ENCODE results near the gene PTPRN2. TPM values are rescaled to one million over a fixed set of nuclear protein-coding genes. Genes with fewer than 3 reads are reported as not detected.

The PTPRN2 gene
- total RNA-seq, 2 donors from 2014 or later: 0.35 to 0.61 TPM

GRCh38 chr7:158586499-158587161 lies 993 bp downstream of the PTPRN2 start:
- Mint-ChIP-seq H3K36me3 (peaks cover 6 to 16% of the 10 kb centered on the region in 2 donors), H3K9me3 (no peaks in the 10 kb centered on the region), H3K27ac (no peak overlapping the region)
- no peak for ATAC-seq
- DNase-seq (ENCODE audit: low spot score in 2 of 2): no peak

- H3K9me3 Mint-ChIP-seq: no peaks in the 10 kb centered on the region
- DNase-seq (ENCODE audit: low spot score in 2 of 2) (no peak), ATAC-seq (no peak)
- peaks cover 6 to 18% of the 10 kb centered on the region in 2 donors for H3K36me3 Mint-ChIP-seq
- no peak overlapping the region for H3K27ac Mint-ChIP-seq
These were observed 1.7 kb downstream of the PTPRN2 start for GRCh38 chr7:158585721-158586498.

DNA sequence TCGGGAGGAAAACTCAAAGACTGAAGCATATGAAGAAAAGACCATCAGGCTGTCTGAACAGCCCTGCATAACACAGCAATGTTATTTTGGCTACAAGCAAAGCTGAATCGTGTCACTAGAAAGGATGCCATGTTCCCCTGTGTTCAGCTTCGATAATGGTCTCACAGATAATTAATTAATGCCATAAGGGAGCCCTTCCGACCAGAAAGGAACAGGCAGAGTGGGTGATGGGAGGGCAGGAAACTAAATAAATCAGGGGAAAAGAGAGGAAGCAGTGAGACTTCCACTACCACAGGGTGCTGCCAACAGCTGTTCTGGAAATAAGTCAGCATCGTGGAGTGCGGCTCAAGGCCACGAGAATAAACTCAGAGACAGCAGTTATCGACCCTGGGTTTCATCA lies 3.2 kb downstream of the PTPRN2 start:
- H3K27ac Mint-ChIP-seq: no peak overlapping the region
- no peak for DNase-seq (ENCODE audit: low spot score in 2 of 2)
- no peak for ATAC-seq
- peaks cover 4 to 10% of the 10 kb centered on the region in 2 donors for H3K9me3 Mint-ChIP-seq
- peaks cover 11 to 33% of the 10 kb centered on the region in 2 donors for H3K36me3 Mint-ChIP-seq

- no peak overlapping the region for H3K27ac Mint-ChIP-seq
These were observed 3.8 kb downstream of the PTPRN2 start for GRCh38 chr7:158583810-158584209.

DNA sequence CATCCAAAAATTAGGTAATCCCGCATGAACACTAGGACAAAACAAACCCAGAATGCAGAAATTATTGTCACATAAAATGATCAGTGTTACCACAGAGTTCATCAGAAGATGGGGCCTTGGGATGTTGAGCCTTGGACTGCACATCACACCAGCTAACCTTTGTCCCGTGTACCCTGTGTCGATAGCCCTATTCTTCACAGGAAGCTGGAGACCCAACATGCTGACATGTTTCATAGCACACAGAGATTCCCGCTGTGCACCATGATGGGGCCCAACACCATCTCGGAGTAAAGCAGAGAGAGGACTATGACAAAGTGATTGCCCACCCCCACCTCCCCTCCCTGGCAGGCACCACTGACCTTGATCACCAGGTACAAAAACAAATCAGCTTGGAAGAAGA lies 4.5 kb downstream of the PTPRN2 start:
- Mint-ChIP-seq H3K27ac (no peak overlapping the region), H3K36me3 (peaks cover 11 to 29% of the 10 kb centered on the region in 2 donors), H3K9me3 (peaks cover 6 to 16% of the 10 kb centered on the region in 2 donors)
- DNase-seq (ENCODE audit: low spot score in 2 of 2) (no peak), ATAC-seq (no peak)

More at GRCh38 chr7:158583810-158584209, 3.8 kb downstream of the PTPRN2 start:
- no peak for ATAC-seq
- peaks cover 6 to 13% of the 10 kb centered on the region in 2 donors for H3K9me3 Mint-ChIP-seq
- no peak for DNase-seq (ENCODE audit: low spot score in 2 of 2)
- peaks cover 11 to 31% of the 10 kb centered on the region in 2 donors for H3K36me3 Mint-ChIP-seq

- DNase-seq (ENCODE audit: low spot score in 2 of 2): no peak
- peaks cover 11 to 29% of the 10 kb centered on the region in 2 donors for H3K36me3 Mint-ChIP-seq
- no peak overlapping the region for H3K27ac Mint-ChIP-seq
- peaks cover 6 to 16% of the 10 kb centered on the region in 2 donors for H3K9me3 Mint-ChIP-seq
- ATAC-seq: no peak
These were observed 5.5 kb downstream of the PTPRN2 start for GRCh38 chr7:158582089-158582456.

DNA sequence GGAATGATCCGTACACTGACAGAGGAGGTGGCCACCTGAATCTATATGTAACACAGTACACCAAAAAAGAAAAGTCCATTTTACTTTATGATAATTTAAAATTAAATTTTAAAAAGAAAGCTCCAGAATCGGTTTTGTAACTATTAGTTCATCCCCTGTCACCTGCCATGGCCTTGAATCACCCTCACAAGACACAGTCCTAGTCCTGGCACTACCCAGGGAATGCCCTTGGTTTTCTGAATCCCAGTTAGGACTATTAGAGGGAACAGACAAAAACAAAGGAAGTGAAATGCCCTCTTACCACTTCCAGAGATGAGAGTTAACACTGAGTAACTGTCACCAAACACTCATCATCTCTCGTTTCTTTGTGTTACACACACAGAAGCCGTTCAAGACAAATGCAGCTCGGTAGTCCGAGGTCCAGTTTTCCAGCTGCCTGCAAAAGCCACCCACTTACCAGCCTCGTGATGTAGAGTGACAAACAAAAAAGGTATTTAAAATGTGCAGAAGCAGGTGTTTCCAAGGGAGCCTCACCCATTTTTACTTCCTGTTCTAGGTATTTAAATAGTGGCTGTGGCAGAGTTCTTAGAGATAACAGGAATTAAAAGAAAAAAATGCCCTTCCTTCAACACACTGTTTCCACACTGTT lies 6.1 kb downstream of the PTPRN2 start:
- ATAC-seq (no peak), DNase-seq (ENCODE audit: low spot score in 2 of 2) (no peak)
- peaks cover 6 to 16% of the 10 kb centered on the region in 2 donors for H3K9me3 Mint-ChIP-seq

GRCh38 chr7:158579662-158580646 lies 7.7 kb downstream of the PTPRN2 start:
- ATAC-seq (no peak), DNase-seq (ENCODE audit: low spot score in 2 of 2) (no peak)
- H3K36me3 Mint-ChIP-seq: peaks cover 6 to 19% of the 10 kb centered on the region in 2 donors
- peaks cover 6 to 16% of the 10 kb centered on the region in 2 donors for H3K9me3 Mint-ChIP-seq
- H3K27ac Mint-ChIP-seq: no peak overlapping the region

More for the DNA sequence above, 6.1 kb downstream of the PTPRN2 start:
- Mint-ChIP-seq H3K27ac (no peak overlapping the region), H3K36me3 (peaks cover 11 to 29% of the 10 kb centered on the region in 2 donors)

DNA sequence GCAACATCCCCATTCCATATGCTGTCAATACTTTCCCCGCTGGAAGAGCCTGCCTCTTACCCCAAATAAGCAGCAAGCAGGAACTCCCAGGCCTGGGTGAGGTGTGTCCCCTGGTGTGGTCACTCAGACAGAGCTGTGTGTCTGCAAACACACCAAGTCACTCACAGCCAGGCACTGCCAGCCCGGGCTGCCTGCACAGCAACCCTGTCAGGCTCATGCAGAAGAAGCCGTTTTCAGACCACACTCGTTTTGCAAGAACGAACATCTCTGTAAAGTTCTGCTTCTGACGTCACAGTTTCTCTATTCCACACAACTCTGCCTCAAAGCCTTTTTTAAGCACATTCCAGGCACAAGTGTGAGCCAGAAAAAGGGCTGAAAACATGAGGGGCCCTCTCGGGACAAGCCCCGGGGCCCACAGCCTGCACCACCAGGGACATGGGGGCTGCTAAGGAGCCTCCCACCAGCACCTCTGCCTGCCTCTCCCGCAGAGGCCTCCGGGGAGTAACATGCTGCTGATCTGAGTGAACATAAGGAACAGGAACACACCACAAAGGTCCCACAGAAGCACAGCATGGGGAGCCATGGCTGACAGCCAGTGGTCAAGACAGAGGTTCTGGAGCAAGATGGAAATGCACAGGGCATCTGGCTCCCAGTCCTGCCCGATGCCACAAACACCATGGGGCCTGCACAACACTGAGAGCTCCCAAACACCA lies 11.4 kb downstream of the PTPRN2 start:
- H3K9me3 Mint-ChIP-seq: peaks cover 6 to 16% of the 10 kb centered on the region in 2 donors
- ATAC-seq (no peak), DNase-seq (ENCODE audit: low spot score in 2 of 2) (no peak)
- H3K36me3 Mint-ChIP-seq: peaks cover 6 to 19% of the 10 kb centered on the region in 2 donors
- H3K27ac Mint-ChIP-seq: no peak overlapping the region

- no peak for DNase-seq (ENCODE audit: low spot score in 2 of 2)
- Mint-ChIP-seq H3K36me3 (peaks cover 0 to 2% of the 10 kb centered on the region in 2 donors), H3K27ac (no peak overlapping the region), H3K9me3 (peaks cover 2 to 7% of the 10 kb centered on the region in 2 donors)
- no peak for ATAC-seq
These were observed 13.2 kb downstream of the PTPRN2 start for GRCh38 chr7:158574308-158575036.

DNA sequence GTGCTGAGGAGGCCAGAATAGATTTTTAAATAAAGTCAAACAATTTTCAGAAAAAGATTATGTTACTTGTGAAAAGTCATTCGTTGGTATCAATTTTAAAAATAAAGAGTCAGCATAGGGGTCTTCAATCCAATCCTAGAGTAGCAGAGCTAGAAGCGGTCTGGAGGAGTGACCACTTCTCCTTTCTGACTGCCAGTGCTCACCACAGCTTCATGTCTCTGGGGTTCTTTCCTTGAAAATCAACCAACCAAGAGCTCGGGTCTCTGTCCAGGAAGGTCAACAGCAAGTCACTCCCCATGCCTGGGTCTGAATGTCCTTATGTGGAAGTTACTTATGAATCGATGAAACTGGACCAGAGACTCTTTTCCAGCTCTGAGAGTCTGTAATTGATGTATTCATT lies 14.3 kb downstream of the PTPRN2 start:
- H3K27ac Mint-ChIP-seq: no peak overlapping the region
- no peaks in the 10 kb centered on the region for H3K36me3 Mint-ChIP-seq
- ATAC-seq (no peak), DNase-seq (ENCODE audit: low spot score in 2 of 2) (no peak)
- no peaks in the 10 kb centered on the region for H3K9me3 Mint-ChIP-seq

- Mint-ChIP-seq H3K27ac (no peak overlapping the region), H3K9me3 (no peaks in the 10 kb centered on the region), H3K36me3 (no peaks in the 10 kb centered on the region)
- DNase-seq (ENCODE audit: low spot score in 2 of 2) (no peak), ATAC-seq (peak in 1 of 2 donors; percentile 9)
These were observed 15.4 kb downstream of the PTPRN2 start for GRCh38 chr7:158572000-158572828.

- no peak for DNase-seq (ENCODE audit: low spot score in 2 of 2)
- no peak for ATAC-seq
- H3K9me3 Mint-ChIP-seq: no peaks in the 10 kb centered on the region
- no peak overlapping the region for H3K27ac Mint-ChIP-seq
- no peaks in the 10 kb centered on the region for H3K36me3 Mint-ChIP-seq
These were observed 17.0 kb downstream of the PTPRN2 start for GRCh38 chr7:158570449-158571170.

DNA sequence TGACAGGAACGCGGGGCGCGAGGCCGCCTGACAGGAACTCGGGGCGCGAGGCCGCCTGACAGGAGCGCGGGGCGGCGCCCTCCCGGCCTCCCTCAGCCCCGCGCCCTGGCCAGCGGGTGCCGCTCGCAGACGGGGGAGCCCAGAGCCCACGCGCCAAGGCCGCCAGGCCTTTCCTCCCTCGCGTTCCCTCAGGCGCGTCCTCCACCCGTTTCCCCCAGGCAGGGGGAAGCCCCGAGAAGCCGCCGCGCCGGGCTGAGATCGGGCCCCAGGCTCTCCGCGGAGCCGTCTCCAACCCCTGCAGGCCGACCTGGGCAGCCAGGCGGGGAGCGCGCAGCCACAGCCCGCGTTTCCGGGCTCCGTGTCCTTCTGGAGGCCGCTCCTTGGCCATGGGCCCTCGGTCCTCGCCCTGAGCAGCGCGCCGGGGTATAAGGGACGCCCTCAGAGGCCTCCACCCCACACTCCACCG lies 17.7 kb downstream of the PTPRN2 start:
- no peak overlapping the region for H3K27ac Mint-ChIP-seq
- DNase-seq (ENCODE audit: low spot score in 2 of 2) (no peak), ATAC-seq (peak in 1 of 2 donors; percentile 11)
- no peaks in the 10 kb centered on the region for H3K9me3 Mint-ChIP-seq
- H3K36me3 Mint-ChIP-seq: no peaks in the 10 kb centered on the region
